ENCODE measurements around the gene SNAP47. TPM values are rescaled to one million over a fixed set of nuclear protein-coding genes. Genes with fewer than 3 reads are reported as not detected.

The SNAP47 gene
- total and polyA plus RNA-seq, 2 experiments from 2014 or later, result 42.6 to 49.6 TPM

DNA sequence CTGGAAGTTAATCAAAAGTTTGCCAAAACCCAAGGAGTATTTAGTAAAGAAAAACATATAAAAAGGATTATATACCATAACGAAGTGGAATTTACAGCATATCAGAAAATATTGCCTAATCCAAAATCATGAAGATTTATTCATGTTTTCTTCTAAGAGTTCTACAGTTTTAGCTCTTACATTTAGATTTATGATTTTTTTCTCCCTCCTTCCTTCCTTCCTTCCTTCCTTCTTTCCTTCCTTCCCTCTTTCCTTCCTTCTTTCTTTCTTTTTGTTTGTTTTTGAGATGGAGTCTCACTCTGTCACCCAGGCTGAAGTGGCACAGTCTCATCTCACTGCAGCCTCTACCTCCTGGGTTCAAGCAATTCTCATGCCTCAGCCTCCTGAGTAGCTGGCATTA, 64.5 kb downstream of the SNAP47 start:
- no peaks in the 10 kb centered on the region for H3K36me3 ChIP-seq (replicated peaks; ENCODE audit: insufficient read depth, low read depth)
- no peaks in the 10 kb centered on the region for H3K9me3 ChIP-seq (ENCODE audit: low read depth)
- no peak overlapping the region for H3K4me2 ChIP-seq
- no peak overlapping the region for H3K4me3 ChIP-seq
- DNase-seq (ENCODE audit: low spot score), result no peak
- peaks cover 2% of the 10 kb centered on the region for H3K27me3 ChIP-seq
- no peaks in the 10 kb centered on the region for H3K9me2 ChIP-seq (replicated peaks; ENCODE audit: insufficient read depth)
- H2AFZ ChIP-seq, result no peak overlapping the region
- no peaks in the 10 kb centered on the region for H4K20me1 ChIP-seq (ENCODE audit: insufficient read depth, poor library complexity, severe bottlenecking)
- no peak for TF ChIP-seq EZH2 (IDR thresholded peaks at IDR 0.05; ENCODE audit: borderline replicate concordance)
- no peak for TF ChIP-seq CTCF (IDR thresholded peaks at IDR 0.05; ENCODE audit: poor library complexity)
- no peak for TF ChIP-seq EZH2phosphoT487 (IDR thresholded peaks at IDR 0.05; ENCODE audit: low read depth, severe bottlenecking, unreplicated experiment)
- H3K27ac ChIP-seq, result no peak overlapping the region
- 85% methylated on average over 1 of the region's 1 CpG for WGBS (ENCODE audit: low lambda C conversion rate, missing lambda C conversion rate)
- H3K4me1 ChIP-seq (ENCODE audit: insufficient read depth), result peaks cover 2% of the 10 kb centered on the region
- no peaks in the 10 kb centered on the region for H3K79me2 ChIP-seq

DNA sequence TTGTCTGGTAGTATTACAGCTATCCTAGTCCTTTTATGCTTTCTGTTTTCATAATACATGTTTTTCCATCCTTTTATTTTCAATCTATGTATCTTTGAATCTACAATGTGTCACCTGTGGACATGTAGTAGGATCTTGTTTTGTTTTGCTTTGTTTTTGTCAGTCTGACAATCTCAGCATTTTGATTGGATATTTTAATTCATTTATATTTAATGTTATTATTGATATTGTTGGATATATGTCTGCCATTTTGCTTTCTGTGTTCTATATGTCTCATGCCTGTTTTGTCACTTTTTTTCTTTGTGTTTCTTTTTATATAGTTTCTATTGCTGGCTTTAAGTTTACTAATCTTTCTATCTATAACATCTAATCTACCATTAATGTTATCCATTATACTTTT, 68.7 kb downstream of the SNAP47 start:
- TF ChIP-seq EZH2 (IDR thresholded peaks at IDR 0.05; ENCODE audit: borderline replicate concordance) (no peak), CTCF (IDR thresholded peaks at IDR 0.05; ENCODE audit: poor library complexity) (no peak), EZH2phosphoT487 (IDR thresholded peaks at IDR 0.05; ENCODE audit: low read depth, severe bottlenecking, unreplicated experiment) (no peak)
- Histone ChIP-seq H3K27me3 (peaks cover 2% of the 10 kb centered on the region), H3K79me2 (no peaks in the 10 kb centered on the region), H2AFZ (no peak overlapping the region), H3K27ac (no peak overlapping the region), H3K4me3 (no peak overlapping the region), H3K9me3 (ENCODE audit: low read depth) (no peaks in the 10 kb centered on the region), H3K9me2 (replicated peaks; ENCODE audit: insufficient read depth) (no peaks in the 10 kb centered on the region), H4K20me1 (ENCODE audit: insufficient read depth, poor library complexity, severe bottlenecking) (no peaks in the 10 kb centered on the region), H3K4me2 (no peak overlapping the region), H3K36me3 (replicated peaks; ENCODE audit: insufficient read depth, low read depth) (no peaks in the 10 kb centered on the region), H3K4me1 (ENCODE audit: insufficient read depth) (no peaks in the 10 kb centered on the region)
- DNase-seq (ENCODE audit: low spot score), result no peak

DNA sequence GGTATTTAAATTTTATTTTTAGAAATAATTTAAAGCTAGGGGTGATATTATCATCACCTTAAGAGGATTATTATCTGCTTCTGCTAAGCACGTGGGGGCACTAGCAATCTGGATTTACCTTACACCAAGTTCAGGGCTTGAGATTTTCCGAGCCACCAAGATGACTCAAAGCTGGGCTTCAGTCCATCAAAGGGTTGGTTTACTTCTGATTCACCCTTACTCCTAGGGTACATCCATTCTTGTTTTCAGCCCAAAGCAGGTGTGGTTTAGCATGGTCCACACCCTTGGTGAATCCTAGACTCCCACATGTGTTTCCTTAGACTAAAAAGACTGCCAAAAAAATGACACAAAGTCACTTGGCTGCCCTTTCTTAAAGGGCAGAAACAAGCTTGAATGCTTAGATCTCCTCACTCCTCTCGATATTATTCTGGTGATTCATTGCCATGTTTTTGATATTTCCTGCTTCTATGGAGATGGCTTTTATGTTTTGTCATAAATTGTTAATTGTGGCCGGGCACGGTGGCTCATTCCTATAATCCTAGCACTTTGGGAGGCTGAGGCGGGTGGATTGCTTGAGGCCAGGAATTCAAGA, 70.5 kb downstream of the SNAP47 start:
- Histone ChIP-seq H3K27me3 (peaks cover 2% of the 10 kb centered on the region), H3K4me3 (no peak overlapping the region), H3K79me2 (no peaks in the 10 kb centered on the region), H3K9me2 (replicated peaks; ENCODE audit: insufficient read depth) (no peaks in the 10 kb centered on the region), H3K9me3 (ENCODE audit: low read depth) (no peaks in the 10 kb centered on the region), H4K20me1 (ENCODE audit: insufficient read depth, poor library complexity, severe bottlenecking) (no peaks in the 10 kb centered on the region), H2AFZ (no peak overlapping the region), H3K4me2 (no peak overlapping the region), H3K36me3 (replicated peaks; ENCODE audit: insufficient read depth, low read depth) (no peaks in the 10 kb centered on the region), H3K4me1 (ENCODE audit: insufficient read depth) (no peaks in the 10 kb centered on the region), H3K27ac (no peak overlapping the region)
- 81% methylated on average over 6 of the region's 6 CpGs for WGBS (ENCODE audit: low lambda C conversion rate, missing lambda C conversion rate)
- no peak for TF ChIP-seq EZH2 (IDR thresholded peaks at IDR 0.05; ENCODE audit: borderline replicate concordance)
- no peak for TF ChIP-seq EZH2phosphoT487 (IDR thresholded peaks at IDR 0.05; ENCODE audit: low read depth, severe bottlenecking, unreplicated experiment)
- TF ChIP-seq CTCF (IDR thresholded peaks at IDR 0.05; ENCODE audit: poor library complexity), result no peak
- no peak for DNase-seq (ENCODE audit: low spot score)

DNA sequence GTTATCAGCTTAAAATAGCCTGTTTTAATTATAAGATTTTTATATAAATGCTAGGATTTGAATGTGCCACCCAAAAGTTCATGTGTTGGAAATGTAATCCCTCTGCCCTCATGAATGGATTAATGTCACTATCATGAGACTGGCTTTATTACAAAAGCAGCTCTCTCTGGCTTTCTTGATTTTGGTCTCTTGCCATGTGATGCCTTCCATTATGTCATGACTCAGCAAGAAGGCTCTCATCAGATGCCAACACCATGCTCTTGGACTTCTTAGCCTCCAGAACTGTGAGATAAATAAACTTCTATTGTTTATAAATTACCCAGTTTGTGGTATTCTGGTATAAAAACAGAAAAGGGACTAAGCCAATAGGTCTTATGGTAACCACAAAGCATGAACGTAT, 73.3 kb downstream of the SNAP47 start:
- no peaks in the 10 kb centered on the region for H3K79me2 ChIP-seq
- no peak overlapping the region for H3K4me2 ChIP-seq
- H3K27ac ChIP-seq, result no peak overlapping the region
- no peaks in the 10 kb centered on the region for H3K27me3 ChIP-seq
- WGBS (ENCODE audit: low lambda C conversion rate, missing lambda C conversion rate), result 72% methylated on average over 1 of the region's 1 CpG
- DNase-seq (ENCODE audit: low spot score), result no peak
- no peaks in the 10 kb centered on the region for H3K36me3 ChIP-seq (replicated peaks; ENCODE audit: insufficient read depth, low read depth)
- H4K20me1 ChIP-seq (ENCODE audit: insufficient read depth, poor library complexity, severe bottlenecking), result no peaks in the 10 kb centered on the region
- H2AFZ ChIP-seq, result no peak overlapping the region
- no peak for TF ChIP-seq EZH2 (IDR thresholded peaks at IDR 0.05; ENCODE audit: borderline replicate concordance)
- no peak for TF ChIP-seq EZH2phosphoT487 (IDR thresholded peaks at IDR 0.05; ENCODE audit: low read depth, severe bottlenecking, unreplicated experiment)
- no peak for TF ChIP-seq CTCF (IDR thresholded peaks at IDR 0.05; ENCODE audit: poor library complexity)
- no peaks in the 10 kb centered on the region for H3K9me2 ChIP-seq (replicated peaks; ENCODE audit: insufficient read depth)
- no peaks in the 10 kb centered on the region for H3K9me3 ChIP-seq (ENCODE audit: low read depth)
- no peaks in the 10 kb centered on the region for H3K4me1 ChIP-seq (ENCODE audit: insufficient read depth)
- H3K4me3 ChIP-seq, result no peak overlapping the region

Measured in hepatocyte (in vitro differentiated cells).